Stimulated activated CD4-positive, alpha-beta T cell treated with anti-CD3 and anti-CD28 coated beads, Interleukin-2, amount 100 ng/mL, for 24 hours (primary cell): ENCODE data around the gene SAE1.
"Not testable (repeated sequence)": the region's sequence is repeated elsewhere in the genome, so short reads cannot be mapped to it uniquely, and the experiment has no call there.

ENCODE experiments used
- DNase-seq, 2 donors: peaks; one replicate each; pipeline ENCODE4 v3.0.0-alpha.2; 2020

Gene SAE1

DNA sequence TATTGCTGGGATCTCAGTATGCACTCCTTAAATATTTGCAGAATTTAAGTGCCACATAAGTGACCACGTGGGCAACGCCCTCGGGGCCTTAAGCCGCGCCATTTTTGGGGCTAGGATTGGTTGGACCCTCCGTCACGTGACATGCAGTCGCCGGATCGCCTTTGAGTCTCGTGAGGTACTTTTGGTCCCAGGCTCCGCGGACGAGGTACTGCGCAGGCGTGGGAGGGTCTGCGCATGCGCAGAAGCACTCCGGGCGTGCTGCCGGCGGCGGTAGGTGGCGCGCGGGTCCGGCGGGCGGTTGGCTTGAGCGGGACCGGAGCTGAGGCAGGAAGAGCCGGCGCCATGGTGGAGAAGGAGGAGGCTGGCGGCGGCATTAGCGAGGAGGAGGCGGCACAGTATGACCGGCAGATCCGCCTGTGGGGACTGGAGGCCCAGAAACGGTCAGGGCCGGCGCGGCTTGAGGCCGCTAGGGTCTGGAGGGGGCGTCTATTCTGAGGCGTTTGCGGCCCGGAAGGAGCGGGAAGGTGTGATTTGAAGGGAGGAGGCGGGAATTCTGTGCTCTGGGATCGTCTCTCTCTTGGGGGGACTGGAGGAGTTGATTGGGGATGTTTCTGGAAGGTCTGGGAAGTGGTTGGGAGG lies at the start of gene SAE1:
Gene SAE1 (plus strand): TSS at position 247 of the 639 bp plus-strand sequence. CDS start 96 bp downstream, at position 343.
- peak; percentile 92 to 98 for DNase-seq

GRCh38 chr19:47081095-47081494 lies 49.5 kb upstream of the SAE1 start:
- DNase-seq = no peak

GRCh38 chr19:47082493-47082892 lies 48.1 kb upstream of the SAE1 start:
- no peak for DNase-seq

DNA sequence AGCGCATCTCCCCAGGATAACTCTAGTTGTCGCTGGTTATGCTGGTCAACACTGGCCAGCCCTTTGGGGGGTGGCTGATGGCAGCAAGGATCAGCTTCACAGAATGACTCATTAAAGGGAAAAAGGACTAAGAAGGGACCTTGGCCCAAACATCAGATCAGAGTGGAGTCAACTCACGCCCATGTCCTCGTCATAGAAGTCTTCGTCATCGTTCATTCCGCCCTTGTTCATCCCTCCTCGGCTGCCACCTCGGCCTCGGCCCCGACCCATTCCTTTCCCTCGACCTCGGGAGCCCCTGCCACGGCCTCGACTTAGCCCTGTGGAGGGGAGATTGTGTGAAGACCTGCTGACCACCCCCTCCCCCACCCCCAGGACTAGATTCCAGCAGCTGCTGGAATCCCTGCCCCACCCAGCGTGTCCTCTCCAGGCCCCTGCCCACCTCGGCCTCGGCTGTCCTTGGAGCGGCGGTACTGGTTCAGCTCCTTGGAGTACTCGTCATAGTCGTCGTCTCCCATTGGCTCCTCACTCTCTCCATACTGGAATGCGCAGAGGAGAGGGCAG lies 45.7 kb upstream of the SAE1 start:
- no peak for DNase-seq

DNA sequence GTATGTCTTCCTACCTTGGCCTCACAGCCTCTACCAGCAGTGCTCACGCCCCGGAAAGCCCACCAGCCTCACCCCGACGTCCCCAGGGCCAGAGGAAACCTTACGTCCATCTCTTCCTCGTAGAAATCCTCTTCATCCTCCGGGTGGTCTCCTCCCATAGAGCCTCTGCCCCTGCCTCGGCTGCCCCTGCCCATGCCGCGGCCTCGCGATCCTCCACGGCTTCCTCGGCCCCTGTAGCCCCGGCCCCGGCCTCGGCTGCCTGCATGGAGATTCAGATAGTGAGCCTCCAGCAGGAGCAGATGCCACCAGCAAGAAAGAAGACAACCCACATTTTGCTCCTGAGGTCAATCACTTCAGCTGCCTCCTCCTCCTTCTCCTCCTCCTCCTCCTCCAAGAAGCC lies 44.4 kb upstream of the SAE1 start:
- no peak for DNase-seq

- DNase-seq = no peak
Observed at GRCh38 chr19:47089767-47090350, 40.8 kb upstream of the SAE1 start.

DNA sequence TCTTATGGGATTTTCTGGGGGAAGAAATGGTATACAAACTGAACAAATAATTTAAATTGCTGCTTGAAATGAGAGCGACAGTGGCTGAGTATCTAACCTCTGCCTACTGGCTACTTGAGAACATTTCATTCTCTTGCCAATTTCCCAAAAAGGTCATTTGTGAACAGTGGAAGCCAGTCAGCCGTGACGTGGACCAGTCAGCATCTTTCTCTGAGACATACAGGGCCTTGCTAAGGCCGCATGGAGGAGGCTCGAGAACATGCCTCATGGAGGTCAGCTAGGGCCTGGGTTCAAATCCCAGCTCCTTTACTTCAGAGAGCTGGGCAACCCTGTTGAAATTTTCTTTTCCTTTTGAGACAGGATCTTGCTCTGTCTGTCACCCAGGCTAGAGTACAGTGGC lies 37.4 kb upstream of the SAE1 start:
- DNase-seq = no peak

DNA sequence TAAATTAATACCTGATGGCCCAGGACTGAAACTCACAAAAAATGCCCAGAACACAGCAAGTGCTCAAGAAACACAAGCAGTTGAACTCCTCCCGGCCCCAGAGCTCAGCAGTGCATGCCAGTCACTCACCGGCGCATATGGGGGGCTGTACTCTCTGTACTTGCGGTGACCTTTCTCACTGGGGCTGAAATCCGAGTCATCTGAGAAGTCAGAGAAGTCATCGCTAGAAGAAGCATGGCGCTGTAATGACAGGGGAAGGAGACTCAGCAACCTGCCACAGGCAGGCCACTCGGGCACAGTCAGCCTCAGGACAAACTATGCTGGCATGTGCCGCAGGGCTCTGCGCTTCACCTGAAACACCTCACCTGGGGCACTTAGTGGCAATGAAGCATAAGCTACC lies 36.8 kb upstream of the SAE1 start:
- peak; percentile 21 to 36 for DNase-seq

- DNase-seq = peak; percentile 39 to 41
Observed at GRCh38 chr19:47094557-47095475, 35.8 kb upstream of the SAE1 start.

DNA sequence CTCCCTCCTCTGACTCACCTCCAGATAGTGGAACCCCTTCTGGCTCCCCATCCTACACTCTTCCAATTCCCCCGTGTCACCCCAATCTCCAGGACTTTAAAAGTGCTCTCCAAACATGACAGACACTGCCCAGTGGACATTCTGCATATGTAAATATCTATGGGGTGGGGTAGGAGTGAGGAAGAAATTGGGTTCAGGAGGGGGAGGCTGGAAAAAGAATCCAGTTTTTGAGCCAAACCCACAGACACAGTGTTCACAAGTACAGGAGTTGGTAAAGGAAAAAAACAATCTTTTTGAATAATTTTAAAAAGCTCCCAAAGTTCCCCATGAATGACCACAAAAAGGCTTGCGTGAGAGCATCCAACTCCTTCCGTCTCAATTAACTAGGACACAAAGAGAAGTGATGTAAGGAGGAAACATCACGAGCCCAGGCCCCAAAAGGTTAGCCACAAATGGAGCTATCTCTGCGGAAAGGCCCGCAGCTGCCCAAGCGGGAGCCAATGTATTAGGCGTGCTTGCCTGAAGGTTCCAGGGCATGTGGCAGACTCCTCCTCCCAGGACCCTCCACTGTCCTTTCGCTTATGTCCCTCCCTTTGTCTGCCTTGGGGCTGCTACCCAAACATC lies 35.0 kb upstream of the SAE1 start:
- DNase-seq = no peak

DNA sequence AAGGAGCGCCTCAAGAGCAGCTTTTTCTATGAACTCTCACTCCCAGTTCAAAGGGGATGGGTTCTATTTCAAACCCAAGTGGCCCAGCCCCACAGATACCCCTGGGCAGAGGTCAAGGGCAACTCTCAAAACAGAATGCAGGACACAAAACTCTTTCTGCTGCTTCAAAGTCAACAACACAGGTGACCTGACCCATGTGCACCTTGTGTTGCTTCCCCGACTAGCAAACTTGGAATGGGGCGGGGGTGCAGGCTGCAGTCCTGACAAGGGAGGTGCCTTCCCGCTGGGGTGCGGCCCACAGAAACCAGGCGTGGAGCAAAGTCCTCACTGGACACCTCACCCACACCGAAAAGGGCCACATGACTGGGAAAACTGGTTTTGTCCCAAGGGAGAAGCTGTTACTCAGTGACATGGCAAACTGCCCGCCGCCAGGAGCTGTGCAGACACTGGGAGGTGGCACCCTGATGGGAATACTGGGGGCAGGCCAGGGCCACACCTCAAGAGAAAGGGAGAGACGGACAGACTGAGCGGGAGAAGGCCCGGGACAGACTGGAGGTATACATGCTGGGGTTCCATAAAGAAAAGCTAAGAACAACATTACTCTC lies 34.4 kb upstream of the SAE1 start:
- no peak for DNase-seq

DNA sequence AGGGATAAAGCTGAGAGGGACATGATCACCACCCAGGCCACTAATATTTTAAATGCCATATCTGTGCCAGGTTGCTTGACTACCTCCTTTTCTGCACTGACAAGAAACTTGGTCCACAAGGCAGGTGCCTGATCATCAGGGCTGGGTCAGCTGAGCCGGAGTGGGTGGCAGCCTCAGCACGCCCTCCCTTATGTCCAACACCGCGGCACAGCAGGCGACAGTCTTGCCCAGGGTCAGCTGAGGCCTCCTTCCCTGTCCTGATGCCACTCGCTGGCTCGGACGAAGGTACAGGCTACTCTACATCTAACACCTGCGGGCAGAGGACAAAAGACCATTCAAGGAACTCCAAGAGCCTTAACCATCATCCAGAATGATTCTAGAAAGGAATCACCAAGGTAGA lies 33.9 kb upstream of the SAE1 start:
- DNase-seq = no peak

GRCh38 chr19:47097396-47098201 lies 33.0 kb upstream of the SAE1 start:
- DNase-seq = no peak

GRCh38 chr19:47098608-47099007 lies 32.0 kb upstream of the SAE1 start:
- no peak for DNase-seq

- no peak for DNase-seq
Observed at GRCh38 chr19:47099576-47100050, 31.0 kb upstream of the SAE1 start.

DNA sequence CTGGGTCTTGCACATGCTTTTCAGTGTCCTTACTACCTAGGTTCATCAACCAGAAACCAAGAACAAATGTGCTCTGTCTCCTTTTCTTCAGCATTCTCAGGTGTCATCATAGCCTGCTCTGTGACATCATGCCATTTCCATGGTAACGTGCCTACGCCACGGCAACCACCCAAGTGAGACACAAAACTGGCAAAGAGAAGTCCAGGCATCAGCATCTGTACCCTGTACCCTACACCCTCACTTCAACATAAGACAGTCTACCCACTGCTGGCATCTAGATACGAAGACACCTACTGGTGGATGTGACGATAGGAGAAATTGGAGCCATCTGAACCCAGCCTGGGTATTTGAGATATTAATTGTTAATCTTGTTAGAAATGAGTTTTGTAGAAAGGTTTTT lies 30.3 kb upstream of the SAE1 start:
- no peak for DNase-seq

- not testable (repeated sequence) for DNase-seq
Observed at GRCh38 chr19:47101116-47101515, 29.5 kb upstream of the SAE1 start.

DNA sequence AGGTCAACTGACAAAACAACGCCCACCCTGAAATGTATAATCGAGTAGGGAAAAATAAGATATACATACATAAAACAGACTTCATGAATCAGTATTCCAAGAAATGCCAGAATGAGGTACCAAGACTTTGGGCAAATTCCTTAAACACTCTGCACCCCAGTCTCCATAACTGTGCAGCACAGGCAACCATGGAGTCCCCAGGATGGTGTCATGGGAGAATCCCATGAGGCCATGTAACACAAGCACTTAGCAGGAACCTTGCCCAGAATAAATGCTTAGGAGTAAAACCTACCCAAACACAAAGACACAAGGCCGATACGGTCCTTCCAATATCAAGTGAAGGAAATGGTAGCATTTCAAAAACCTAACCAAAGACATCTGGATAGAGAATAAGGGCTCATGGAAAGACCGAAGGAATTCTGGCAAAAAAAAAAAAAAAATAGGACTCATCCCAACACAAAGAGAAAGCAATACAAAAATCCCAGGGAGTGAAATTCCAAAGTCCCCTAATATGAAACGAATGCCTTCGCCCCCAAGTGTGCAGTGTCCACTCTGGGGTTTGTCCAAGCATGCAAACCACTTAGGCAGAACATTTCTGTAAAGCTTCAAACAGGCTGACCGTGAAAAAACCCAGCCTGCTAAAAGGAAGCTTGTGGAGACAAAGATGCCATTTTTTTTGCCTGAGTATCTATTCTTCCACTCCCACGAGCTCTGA lies 28.1 kb upstream of the SAE1 start:
- no peak for DNase-seq

GRCh38 chr19:47104680-47105079 lies 26.0 kb upstream of the SAE1 start:
- DNase-seq = no peak

DNA sequence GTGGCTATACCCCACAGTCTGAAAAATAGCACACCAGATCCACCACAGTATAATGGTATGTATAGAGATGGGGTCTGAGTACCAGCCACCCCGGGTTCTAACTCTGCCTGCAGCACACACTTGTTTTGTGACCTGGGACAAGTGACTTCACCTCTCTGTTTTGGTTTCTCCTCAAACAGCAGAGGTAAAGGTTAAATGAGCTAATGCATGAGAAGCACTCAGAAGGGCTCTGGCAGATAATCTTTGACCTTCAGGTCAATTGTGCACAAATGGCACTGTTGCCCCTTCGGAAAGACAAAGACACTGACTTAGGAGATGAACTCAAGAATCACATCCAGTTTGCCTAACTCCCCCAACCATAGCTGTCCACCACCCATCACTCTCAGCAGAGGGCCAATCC lies 24.8 kb upstream of the SAE1 start:
- DNase-seq = no peak

GRCh38 chr19:47106821-47107201 lies 23.8 kb upstream of the SAE1 start:
- DNase-seq = no peak
